Heart left ventricle (tissue), 13 donors: ENCODE data around the gene POMT1.
"Not testable (repeated sequence)": the region's sequence is repeated elsewhere in the genome, so short reads cannot be mapped to it uniquely, and the experiment has no call there.

Experiments
- POLR2A ChIP-seq, 2 donors: fragments of 450-650 bp; IDR thresholded peaks; one replicate each; pipeline ENCODE4 v1.6.1; 2017; ENCODE audit warnings: antibody characterized with exemption in 2 of 2, mild to moderate bottlenecking in 2 of 2, moderate library complexity in 2 of 2
- TF ChIP-seq, protein P1 (sequence below), 12 donors: fragments of 200-600 bp; sonication (generic) in 4 of 12; IDR thresholded peaks; one replicate each; pipeline versions ENCODE4 v1.5.0 to v1.8.0; 2018 to 2022; ENCODE audit warnings: antibody characterized with exemption in 12 of 12, mild to moderate bottlenecking in 5 of 12
- donor health status: ischemic (EF 13 %, LVEDD 7.1; RV severe dilation, severe dysfunction).
- donor health status: DM: no; HTN: yes; CAD: no.
- donor health status: DM: no; HTN: no; CAD: no.
- donor health status: ischemic (EF 25% LVEDD 6.9; RV normal size, moderate dysfunction).
- donor health status: ischemic (EF 25% LVEDD 5.7; RV mildly dilated, moderate dysfunction).
- donor health status: ischemic (EF 35%, LVEDD 5.7; RV mildly dilated, moderate dysfunction).
- donor health status: nonischemic (EF 11% LVEDD 7.7; RV severe dilation, severe dysfunction).
- donor health status: DM: yes; HTN: yes; CAD: no.
- donor health status: PGD.
- donor health status: ischemic (EF 29% LVEDD 5.4; RV normal size, mild dysfunction).
- donor health status: nonischemic (EF 23%, LVEDD 6.1; RV moderate dilation, normal function).

- TF ChIP-seq, protein P1, sequence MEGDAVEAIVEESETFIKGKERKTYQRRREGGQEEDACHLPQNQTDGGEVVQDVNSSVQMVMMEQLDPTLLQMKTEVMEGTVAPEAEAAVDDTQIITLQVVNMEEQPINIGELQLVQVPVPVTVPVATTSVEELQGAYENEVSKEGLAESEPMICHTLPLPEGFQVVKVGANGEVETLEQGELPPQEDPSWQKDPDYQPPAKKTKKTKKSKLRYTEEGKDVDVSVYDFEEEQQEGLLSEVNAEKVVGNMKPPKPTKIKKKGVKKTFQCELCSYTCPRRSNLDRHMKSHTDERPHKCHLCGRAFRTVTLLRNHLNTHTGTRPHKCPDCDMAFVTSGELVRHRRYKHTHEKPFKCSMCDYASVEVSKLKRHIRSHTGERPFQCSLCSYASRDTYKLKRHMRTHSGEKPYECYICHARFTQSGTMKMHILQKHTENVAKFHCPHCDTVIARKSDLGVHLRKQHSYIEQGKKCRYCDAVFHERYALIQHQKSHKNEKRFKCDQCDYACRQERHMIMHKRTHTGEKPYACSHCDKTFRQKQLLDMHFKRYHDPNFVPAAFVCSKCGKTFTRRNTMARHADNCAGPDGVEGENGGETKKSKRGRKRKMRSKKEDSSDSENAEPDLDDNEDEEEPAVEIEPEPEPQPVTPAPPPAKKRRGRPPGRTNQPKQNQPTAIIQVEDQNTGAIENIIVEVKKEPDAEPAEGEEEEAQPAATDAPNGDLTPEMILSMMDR (IDR thresholded peaks at IDR 0.05) = not testable (repeated sequence)
- not testable (repeated sequence) for TF ChIP-seq POLR2A (IDR thresholded peaks at IDR 0.05)
Observed at GRCh38 chr9:131472085-131472484, 30.6 kb upstream of the POMT1 start.
